GM19351 (cell line): ENCODE measurements around the gene PCDHGB3.

Experiments
- ATAC-seq: cut with Tn5 transposase; IDR thresholded peaks from one replicate; pipeline ENCODE4 v1.9.1; 2021; ENCODE audit warnings: mild to moderate bottlenecking, moderate library complexity; ENCODE audit not compliant: unreplicated experiment

The PCDHGB3 gene

GRCh38 chr5:141417494-141418172, 47.6 kb downstream of the PCDHGB3 start, which contains the start of gene PCDHGB7:
Gene PCDHGB7 (plus strand): TSS chr5:141417677. CDS start chr5:141417860, 183 bp downstream.
- peak; percentile 76 for ATAC-seq

- no peak for ATAC-seq
These were observed 49.2 kb downstream of the PCDHGB3 start for GRCh38 chr5:141419074-141419880.

- peak; percentile 43 for ATAC-seq
These were observed 50.9 kb downstream of the PCDHGB3 start, which contains the start of gene PCDHGA11 for GRCh38 chr5:141420855-141421488. Gene PCDHGA11 (plus strand): TSS chr5:141421051. CDS start chr5:141421228, 177 bp downstream.

- no peak for ATAC-seq
These were observed 51.4 kb downstream of the PCDHGB3 start for GRCh38 chr5:141421489-141421855.
